Neutrophil (primary cell): ENCODE data around the gene TENT5C.

Experiments
- H3K27ac ChIP-seq: fragments of 200-600 bp; sonication (generic); 2 replicates; pipeline ENCODE4 v1.5.1; 2016; ENCODE audit warnings: mild to moderate bottlenecking, moderate library complexity
- H3K27me3 ChIP-seq: fragments of 200-600 bp; sonication (generic); 2 replicates; pipeline ENCODE4 v1.6.0; 2016; ENCODE audit warnings: mild to moderate bottlenecking
- H3K36me3 ChIP-seq: fragments of 200-600 bp; sonication (generic); 2 replicates; pipeline ENCODE4 v1.5.1; 2017
- H3K4me1 ChIP-seq, 2 experiments: fragments of 200-600 bp in 1 of 2; sonication (generic) in 1 of 2; 1 replicate in 1 of 2; 2 replicates in 1 of 2; pipeline versions ENCODE4 v1.5.1 to v1.6.1; 2013 to 2016; ENCODE audit warnings: low read depth in 1 of 2, low read length in 1 of 2, mild to moderate bottlenecking in 1 of 2, moderate library complexity in 1 of 2; ENCODE audit not compliant: control insufficient read depth in 1 of 2, insufficient read depth in 1 of 2
- H3K4me3 ChIP-seq, 2 experiments: fragments of 200-600 bp in 1 of 2; sonication (generic) in 1 of 2; 1 replicate in 1 of 2; 2 replicates in 1 of 2; pipeline ENCODE4 v1.5.1; 2013 to 2016; ENCODE audit warnings: low read depth in 1 of 2, low read length in 1 of 2, mild to moderate bottlenecking in 1 of 2, moderate library complexity in 1 of 2
- H3K9me3 ChIP-seq: fragments of 200-600 bp; sonication (generic); 2 replicates; pipeline ENCODE4 v1.5.1; 2016
- TF ChIP-seq, protein P1 (sequence below): fragments of 200-600 bp; sonication (generic); IDR thresholded peaks from 2 replicates; pipeline ENCODE4 v1.5.1; 2016; ENCODE audit warnings: antibody characterized with exemption

TENT5C gene

DNA sequence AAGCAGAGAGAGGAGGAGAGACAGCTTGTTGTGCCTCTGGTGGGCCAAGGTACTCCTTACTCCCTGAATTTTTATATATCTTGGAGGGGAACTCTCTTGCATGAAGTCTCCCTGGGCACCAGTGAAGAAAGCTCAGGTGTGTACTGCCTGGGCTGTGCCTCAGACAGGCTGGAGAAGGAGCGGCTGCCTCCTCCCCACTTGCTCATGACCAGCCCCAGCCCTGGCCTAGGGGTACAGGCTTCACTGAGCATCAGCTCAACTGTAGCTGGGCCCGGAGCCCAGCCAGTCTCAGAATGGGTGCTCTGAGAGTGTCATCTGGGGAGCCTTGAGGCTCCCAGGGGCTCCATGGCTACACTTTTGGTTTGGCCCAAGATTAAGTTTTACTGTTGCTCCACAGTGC lies 44.8 kb upstream of the TENT5C start:
- Histone ChIP-seq H3K4me3 (no peak overlapping the region), H3K9me3 (no peaks in the 10 kb centered on the region), H3K36me3 (no peaks in the 10 kb centered on the region), H3K27ac (no peak overlapping the region), H3K4me1 (peaks cover 0 to 5% of the 10 kb centered on the region in 2 experiments), H3K27me3 (no peaks in the 10 kb centered on the region)
- TF ChIP-seq, protein P1, sequence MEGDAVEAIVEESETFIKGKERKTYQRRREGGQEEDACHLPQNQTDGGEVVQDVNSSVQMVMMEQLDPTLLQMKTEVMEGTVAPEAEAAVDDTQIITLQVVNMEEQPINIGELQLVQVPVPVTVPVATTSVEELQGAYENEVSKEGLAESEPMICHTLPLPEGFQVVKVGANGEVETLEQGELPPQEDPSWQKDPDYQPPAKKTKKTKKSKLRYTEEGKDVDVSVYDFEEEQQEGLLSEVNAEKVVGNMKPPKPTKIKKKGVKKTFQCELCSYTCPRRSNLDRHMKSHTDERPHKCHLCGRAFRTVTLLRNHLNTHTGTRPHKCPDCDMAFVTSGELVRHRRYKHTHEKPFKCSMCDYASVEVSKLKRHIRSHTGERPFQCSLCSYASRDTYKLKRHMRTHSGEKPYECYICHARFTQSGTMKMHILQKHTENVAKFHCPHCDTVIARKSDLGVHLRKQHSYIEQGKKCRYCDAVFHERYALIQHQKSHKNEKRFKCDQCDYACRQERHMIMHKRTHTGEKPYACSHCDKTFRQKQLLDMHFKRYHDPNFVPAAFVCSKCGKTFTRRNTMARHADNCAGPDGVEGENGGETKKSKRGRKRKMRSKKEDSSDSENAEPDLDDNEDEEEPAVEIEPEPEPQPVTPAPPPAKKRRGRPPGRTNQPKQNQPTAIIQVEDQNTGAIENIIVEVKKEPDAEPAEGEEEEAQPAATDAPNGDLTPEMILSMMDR = no peak

DNA sequence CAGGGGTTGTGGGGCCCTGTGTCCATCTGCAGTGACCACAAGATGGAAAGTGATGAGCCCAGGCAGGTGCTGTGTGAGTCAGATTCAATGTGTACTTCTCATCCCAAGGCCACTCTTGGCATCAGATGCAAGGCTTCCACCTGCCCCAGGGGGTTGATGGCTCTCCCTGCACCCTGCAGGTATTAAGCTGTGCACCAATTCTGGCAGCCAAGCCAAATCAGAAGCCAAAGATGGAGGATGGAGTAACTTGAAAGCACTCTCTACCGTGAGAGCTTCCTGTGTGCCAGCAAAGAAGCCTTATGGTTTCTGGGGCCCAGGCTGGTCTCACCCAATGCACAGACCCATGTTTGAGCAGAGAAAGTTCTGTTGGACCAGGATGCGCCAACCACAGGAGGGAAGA lies 44.3 kb upstream of the TENT5C start:
- no peaks in the 10 kb centered on the region for H3K27me3 ChIP-seq
- H3K27ac ChIP-seq = no peak overlapping the region
- H3K4me3 ChIP-seq = no peak overlapping the region
- TF ChIP-seq, protein P1 = no peak
- no peaks in the 10 kb centered on the region for H3K9me3 ChIP-seq
- peaks cover 0 to 5% of the 10 kb centered on the region in 2 experiments for H3K4me1 ChIP-seq
- no peaks in the 10 kb centered on the region for H3K36me3 ChIP-seq

DNA sequence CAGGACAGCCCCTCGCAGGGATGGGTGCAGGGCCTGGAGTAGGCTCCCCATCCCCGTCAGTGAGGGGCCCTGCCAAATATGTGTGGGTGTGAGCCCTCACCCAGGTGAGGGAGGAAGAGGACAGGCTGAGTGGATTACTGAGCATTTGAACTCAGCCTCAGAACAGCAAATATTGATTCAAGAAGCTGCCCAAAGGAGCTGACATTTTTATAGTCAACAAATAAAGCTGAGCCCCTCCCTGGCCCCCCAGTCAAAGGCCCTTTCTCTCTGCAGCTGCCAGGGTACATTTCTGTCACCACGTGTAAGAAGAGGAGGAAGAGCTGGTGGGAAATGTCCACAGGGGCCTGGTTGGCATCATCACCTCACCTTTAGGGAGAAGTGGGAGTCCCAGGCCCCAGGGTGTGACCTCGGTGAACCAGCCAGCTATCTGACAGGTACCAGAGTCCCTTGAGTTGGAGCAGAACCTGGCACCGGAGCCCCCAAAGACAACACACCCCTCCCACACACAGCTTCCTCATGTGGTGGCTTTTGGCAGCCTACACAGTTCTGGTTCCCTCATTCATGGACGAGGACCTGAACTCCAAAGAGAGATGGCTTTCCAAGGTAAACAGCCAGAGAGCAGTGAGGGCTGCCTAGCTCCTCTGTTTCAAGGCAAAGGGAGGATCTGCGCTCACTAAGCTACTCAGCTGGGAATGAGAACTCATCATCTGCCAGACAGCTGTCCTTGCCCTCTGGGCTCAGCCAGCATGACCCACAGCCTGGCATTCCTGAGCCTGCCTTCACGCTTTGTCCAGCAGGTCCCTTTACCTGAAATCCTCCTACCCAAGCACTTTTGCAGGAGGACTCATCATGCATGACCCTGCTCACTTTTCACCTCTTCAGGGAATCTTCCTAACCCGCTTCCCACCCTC lies 43.0 kb upstream of the TENT5C start:
- TF ChIP-seq, protein P1 = no peak
- Histone ChIP-seq H3K27ac (no peak overlapping the region), H3K4me1 (peaks cover 0 to 5% of the 10 kb centered on the region in 2 experiments), H3K27me3 (no peaks in the 10 kb centered on the region), H3K36me3 (no peaks in the 10 kb centered on the region), H3K4me3 (no peak overlapping the region), H3K9me3 (no peaks in the 10 kb centered on the region)

DNA sequence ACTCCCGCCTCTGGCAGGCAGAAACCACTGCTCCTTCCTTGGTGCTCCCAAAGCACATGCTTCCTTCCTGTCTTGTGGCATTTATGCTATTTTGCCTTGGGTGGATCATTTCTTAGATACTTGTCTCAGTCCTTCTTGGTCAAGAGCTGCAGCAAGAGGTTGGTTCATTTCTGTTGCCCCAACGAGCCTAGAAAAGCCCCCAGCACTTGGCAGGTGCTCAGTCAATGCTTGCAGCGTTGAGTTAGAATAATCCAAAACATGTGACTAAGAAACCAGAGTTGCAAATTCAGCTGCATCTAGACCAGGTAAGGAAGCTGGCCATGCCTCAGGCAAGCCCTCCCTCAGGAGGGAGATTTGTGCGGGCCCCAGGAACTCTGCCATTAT lies 42.4 kb upstream of the TENT5C start:
- TF ChIP-seq, protein P1 = no peak
- Histone ChIP-seq H3K36me3 (no peaks in the 10 kb centered on the region), H3K27me3 (no peaks in the 10 kb centered on the region), H3K27ac (no peak overlapping the region), H3K4me3 (no peak overlapping the region), H3K9me3 (no peaks in the 10 kb centered on the region), H3K4me1 (peaks cover 0 to 5% of the 10 kb centered on the region in 2 experiments)

DNA sequence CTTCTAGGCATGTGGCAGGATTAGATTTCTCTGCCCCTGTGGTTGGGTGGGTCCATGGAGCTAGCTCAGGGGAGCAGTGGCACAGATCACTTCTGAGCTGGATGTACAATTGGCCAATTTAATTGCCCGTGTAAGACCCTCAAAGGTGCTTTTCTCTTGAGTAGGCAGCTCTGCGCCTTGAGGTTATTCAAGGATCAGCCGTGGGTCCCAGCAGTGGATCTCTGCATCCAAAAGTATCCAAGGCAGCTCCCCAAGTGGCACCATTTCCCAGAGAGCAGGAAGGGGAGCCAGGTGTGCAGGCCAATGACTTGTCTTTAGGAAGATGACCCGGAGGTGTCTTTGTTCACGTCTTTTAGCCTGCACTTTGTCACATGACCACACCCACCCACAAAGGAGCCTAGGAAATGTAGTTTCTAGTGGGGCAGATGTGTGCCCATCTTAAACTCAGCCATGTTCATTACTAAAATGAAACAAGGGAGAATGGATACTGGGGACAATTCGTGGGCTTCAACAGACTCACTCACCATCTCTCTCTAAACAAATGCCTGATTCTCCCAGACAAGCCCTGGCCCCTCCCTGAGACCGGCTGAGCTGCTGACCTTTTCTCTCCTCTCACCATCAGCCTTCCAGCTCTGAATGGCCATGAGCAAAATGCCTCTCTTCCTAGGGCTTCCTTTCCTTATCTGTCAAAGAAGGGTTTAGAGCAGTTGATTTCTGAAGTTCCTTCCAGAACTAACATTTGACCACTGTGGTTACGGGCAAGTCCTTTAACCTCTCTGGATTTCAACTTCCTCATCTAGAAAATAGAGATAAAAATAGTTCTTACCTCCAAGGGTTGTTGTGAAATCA lies 41.4 kb upstream of the TENT5C start:
- Histone ChIP-seq H3K27me3 (no peaks in the 10 kb centered on the region), H3K4me3 (no peak overlapping the region), H3K9me3 (no peaks in the 10 kb centered on the region), H3K4me1 (peaks cover 0 to 5% of the 10 kb centered on the region in 2 experiments), H3K36me3 (no peaks in the 10 kb centered on the region), H3K27ac (no peak overlapping the region)
- TF ChIP-seq, protein P1 = no peak
